ENCODE measurements around the gene C17orf75.

GRCh38 chr17:32385971-32386370, 44.0 kb upstream of the C17orf75 start:
- no peak for TF ChIP-seq EP300 (IDR thresholded peaks at IDR 0.05)
- TF ChIP-seq CTCF (IDR thresholded peaks at IDR 0.05), result no peak
- TF ChIP-seq POLR2AphosphoS5 (IDR thresholded peaks at IDR 0.05), result no peak
